NCI-H1092 treated with DMSO at 0.1 percent for 48 hours (cell line): ENCODE results near the gene METAP2.

Experiments
- DNase-seq: peaks from one replicate; lab custom pipeline; 2025; lab: John Stamatoyannopoulos, UW

METAP2 gene

GRCh38 chr12:95513599-95513998, 39.6 kb downstream of the METAP2 start:
- DNase-seq = no peak

DNA sequence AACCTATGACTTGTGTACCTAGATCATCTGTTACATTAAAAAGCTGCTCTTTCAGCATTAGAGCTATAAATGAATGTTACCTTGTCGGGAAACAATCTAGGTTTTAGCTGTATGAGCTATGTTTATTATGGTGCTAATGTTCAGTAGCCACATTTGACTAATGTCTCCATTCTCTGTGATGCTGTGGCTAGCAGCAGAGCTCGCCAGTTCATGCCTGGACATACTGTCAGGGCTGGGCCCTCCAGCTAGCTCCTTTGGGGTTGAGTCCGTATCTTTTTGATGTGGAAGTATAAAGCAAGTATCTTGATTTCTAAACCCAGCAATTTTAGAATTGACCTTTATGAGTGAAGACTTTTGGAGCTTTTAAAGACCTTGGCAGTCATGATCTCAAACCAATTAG, 41.2 kb downstream of the METAP2 start:
- DNase-seq = no peak

GRCh38 chr12:95516757-95517156, 42.8 kb downstream of the METAP2 start:
- DNase-seq = no peak

DNA sequence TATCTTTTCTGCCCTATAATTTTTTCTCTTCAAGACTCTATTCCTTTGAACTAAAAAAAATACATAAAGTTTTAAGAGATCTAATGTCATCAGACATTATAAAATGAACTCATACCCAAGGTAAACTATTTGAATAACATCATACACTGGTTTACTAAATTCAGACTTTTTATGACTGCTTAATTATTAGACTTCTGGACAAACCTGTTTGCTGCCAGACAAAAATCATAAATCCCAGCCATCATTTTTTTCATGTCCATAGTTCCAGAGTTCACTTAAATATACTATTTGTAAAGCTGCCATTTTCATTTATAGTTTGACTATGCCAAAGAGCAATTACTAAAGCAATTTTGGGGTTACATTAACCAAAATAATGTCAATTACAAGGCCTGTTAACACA, 43.3 kb downstream of the METAP2 start:
- DNase-seq = no peak

GRCh38 chr12:95518944-95519343, 45.0 kb downstream of the METAP2 start:
- no peak for DNase-seq

DNA sequence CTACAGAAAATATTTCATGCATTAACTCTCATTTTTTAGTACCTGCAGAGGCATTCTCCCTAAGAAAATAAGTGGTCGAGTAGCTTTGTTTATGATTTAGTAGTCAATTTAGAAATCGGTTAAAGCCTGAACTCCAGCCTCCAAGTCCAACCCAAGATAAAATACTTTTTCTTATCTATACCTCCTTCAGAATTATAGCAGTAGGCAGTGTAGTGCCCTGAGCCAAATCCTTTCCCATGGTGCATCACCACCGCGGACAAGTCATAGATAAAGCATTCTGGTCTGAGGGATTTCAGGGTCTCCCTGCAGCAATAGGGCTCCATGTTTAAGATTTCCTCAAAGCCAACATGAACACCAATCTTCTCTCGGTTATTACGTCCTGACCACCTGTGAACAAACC, 46.9 kb downstream of the METAP2 start:
- no peak for DNase-seq

GRCh38 chr12:95522692-95523091, 48.7 kb downstream of the METAP2 start:
- no peak for DNase-seq

DNA sequence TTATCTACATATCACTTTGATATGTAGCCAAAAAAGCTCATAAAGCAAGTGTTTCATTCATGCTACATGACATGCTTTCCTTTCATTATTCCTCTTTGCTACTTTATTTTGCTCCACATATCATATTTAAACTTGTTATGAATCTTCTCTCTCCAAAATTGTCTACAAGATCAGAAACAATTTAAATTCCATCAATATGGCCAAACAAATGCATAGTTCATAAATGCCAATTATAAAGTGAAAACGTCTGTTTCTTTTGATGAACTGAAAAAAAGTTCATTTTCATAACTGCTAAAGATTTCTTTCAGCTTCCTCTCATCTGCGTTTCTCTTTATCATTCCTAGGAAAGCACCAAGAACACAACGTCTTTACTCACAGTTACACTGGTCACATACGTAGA, 54.5 kb downstream of the METAP2 start:
- no peak for DNase-seq

GRCh38 chr12:95529693-95530225, 55.8 kb downstream of the METAP2 start:
- no peak for DNase-seq

- DNase-seq = no peak
Observed at GRCh38 chr12:95532851-95533250, 58.9 kb downstream of the METAP2 start.

DNA sequence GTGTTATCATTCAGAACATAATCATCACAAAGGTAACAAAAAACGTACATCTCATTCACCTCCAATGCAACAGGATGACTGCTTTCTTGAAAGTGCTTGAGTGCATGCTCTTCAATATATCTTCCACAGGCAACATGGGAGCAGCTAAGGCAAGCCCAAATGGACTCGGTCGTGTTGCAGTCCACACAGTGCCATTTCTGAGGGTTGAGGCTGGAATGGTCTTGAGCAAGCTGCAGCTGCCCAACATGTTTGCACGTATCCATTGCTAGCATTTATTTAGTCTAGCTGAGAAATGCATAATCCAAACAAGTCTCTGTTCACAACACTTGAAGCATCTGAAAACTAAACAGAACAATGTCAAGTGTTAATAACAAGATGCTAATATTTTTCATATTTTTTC, 60.0 kb downstream of the METAP2 start:
- DNase-seq = no peak

- no peak for DNase-seq
Observed at GRCh38 chr12:95538006-95538405, 64.1 kb downstream of the METAP2 start.

- no peak for DNase-seq
Observed at GRCh38 chr12:95538656-95539055, 64.7 kb downstream of the METAP2 start.

DNA sequence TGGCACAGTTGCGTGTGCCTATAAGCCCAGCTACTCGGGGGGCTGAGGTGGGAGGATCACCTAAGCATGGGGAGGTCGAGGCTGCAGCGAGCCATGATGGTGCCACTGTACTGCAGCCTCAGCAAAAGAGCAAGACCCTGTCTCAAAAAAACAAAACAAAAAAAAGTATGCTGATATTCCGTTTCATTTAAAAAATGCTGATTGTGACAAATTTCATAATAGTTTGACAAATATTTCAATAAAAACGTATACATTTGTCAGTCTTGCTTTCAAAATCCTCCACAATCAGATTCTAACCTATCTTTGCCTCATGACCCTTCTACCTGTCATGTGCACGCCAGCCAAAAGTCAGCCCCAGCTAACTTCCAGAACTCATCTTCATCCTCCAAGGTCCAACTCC, 67.5 kb downstream of the METAP2 start:
- DNase-seq = no peak

- DNase-seq = no peak
Observed at GRCh38 chr12:95543305-95543704, 69.4 kb downstream of the METAP2 start.

DNA sequence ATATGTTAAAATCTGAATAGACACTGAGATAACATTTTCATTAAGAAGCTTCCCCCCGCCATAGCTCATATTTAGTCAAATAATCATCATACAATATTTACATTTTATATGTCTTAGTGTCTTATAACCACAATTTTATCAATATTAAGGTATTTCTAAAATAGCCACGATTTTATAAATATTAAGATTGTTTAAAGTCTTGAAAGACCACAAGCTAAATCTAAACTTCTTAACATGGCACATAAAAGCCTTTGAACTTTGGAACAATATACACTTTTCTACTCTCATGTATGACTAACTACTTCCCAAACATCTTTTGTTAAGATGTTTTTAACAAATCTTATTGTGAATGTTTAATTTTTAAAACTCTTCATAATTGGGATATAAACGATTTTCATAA, 70.8 kb downstream of the METAP2 start:
- no peak for DNase-seq

DNA sequence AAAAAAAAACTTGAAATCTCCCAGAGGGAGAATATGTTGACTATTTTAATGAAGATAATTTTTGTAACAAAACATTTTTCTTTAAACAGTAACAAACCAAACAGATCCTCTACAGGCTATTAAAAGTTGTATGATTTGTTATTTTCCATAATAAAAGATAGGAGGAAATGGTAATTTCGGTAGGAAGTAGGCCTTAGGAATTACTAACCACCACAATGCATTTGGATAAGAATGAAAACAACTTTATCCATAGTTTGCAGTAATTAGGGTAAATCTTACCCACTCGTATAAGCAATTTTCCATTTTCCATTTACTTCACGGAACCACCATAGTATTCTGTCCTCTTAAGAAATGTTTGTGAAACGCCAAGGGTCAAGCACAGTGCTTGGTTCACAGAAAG, 71.4 kb downstream of the METAP2 start:
- no peak for DNase-seq

DNA sequence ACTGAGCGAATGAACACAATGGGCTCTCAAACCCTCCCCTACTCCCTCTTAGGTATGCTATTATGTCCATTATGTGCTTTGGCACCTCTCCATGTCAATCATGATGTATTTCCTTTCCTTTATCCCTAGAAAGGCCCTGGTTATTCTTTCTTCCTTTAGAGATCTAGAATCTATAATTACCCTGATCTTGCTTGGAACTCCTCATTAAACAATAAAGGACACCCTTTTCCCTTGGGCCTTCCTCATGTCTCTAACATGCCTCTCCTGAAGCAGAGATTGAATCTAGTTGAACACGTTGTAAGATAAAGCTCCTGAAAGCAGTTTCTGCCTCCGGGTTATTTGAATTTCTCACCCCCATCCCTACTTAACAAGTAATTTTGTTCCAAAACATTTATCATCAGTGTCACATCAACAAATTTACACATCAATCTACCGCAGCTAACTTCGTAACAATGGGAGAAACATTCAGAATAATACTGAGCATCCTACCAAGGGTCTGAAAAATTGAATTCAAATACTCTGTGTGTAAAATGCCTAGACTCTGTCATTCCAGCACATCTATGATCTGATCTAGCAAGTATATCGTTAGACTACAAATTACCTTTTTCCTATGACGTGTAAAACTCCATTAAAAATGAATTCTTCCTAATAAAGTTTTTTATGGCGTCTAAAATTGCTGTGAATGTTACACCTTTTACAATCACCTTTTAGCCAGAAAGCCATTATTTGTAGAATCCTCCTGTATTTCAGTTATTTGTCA, 72.0 kb downstream of the METAP2 start:
- DNase-seq = peak; percentile 22

GRCh38 chr12:95546491-95546813, 72.5 kb downstream of the METAP2 start:
- no peak for DNase-seq

- DNase-seq = no peak
Observed at GRCh38 chr12:95547522-95548055, 73.6 kb downstream of the METAP2 start.

GRCh38 chr12:95548056-95548538, 74.1 kb downstream of the METAP2 start:
- peak; percentile 7 for DNase-seq

DNA sequence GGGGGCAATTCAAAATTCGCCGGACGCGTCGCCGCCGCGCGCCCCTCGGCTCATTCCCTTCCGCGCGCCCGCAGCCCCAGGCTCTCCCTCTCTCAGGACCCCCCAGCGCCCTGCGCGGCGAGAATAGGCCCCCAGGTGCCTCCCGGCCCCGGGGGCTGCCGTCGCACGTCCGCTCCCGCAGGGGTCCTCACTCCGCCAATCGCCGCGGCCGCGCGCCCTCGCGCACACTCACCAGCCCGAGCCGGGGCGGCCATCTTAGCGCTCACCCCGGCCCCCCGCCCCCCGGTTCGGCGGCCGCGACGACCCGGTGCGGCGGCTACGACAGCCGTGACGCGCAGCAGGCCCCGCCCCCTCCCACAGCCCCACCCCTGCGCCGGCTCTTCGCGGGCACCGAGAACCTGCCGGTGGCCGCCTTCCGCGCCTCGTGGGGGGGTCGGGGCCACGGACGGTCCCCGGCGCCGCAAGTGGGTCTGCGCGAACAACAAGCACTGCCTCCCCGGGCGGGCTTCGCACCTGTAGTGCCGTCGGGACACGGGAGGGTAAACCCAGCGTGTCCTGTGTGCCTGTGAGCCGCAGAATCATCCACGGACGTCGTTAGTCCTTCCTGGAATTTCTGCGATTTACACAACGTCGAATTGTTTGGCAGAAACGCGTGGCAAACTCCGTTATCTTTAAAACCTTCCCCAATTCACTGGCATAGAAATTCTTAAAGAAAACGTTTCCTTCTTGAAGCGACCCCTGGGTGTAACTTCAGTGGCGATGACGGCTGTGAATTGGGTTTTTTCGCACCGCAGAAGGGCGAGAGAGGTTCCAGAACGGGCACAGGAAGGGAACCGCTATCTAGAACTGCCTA, 74.8 kb downstream of the METAP2 start:
- peak; percentile 19 for DNase-seq
